NB4 (cell line): ENCODE measurements around the gene RBM6.

Experiments used
- MYC ChIP-seq: IDR thresholded peaks from 2 replicates; pipeline ENCODE4 v1.6.1; 2011; ENCODE audit warnings: low read depth, low read length
- POLR2A ChIP-seq: IDR thresholded peaks from 2 replicates; pipeline ENCODE4 v1.6.1; 2011; ENCODE audit warnings: mild to moderate bottlenecking; ENCODE audit not compliant: insufficient read length; ENCODE audit errors: extremely low read depth
- TF ChIP-seq, protein P1 (sequence below): IDR thresholded peaks from one replicate; pipeline ENCODE4 v1.5.1; 2012; ENCODE audit warnings: low read depth, low read length
- TF ChIP-seq, protein P2 (sequence below): IDR thresholded peaks from 2 replicates; pipeline ENCODE4 v1.6.1; 2011; ENCODE audit warnings: low read depth, low read length

DNA sequence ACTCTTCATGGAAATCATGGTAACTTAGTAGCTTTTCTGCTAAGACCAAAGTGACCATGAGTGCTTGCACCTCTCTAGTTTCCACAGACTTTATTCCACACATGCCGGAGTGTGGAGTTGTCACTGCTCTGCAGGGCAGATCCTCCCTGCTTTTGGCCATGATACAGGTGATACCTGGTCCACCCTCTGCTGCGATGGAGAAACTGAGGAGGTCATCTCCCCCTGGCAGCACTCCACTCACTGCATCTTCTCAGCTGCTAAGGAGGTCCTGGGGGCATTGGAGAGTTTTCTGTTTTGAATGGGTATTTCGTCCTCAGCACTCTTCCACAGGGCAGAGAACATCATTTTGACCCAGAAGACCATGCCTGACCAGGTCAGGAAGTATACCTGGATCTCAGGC, 179.8 kb downstream of the RBM6 start:
- TF ChIP-seq POLR2A (no peak), MYC (no peak)
- TF ChIP-seq, protein P1, sequence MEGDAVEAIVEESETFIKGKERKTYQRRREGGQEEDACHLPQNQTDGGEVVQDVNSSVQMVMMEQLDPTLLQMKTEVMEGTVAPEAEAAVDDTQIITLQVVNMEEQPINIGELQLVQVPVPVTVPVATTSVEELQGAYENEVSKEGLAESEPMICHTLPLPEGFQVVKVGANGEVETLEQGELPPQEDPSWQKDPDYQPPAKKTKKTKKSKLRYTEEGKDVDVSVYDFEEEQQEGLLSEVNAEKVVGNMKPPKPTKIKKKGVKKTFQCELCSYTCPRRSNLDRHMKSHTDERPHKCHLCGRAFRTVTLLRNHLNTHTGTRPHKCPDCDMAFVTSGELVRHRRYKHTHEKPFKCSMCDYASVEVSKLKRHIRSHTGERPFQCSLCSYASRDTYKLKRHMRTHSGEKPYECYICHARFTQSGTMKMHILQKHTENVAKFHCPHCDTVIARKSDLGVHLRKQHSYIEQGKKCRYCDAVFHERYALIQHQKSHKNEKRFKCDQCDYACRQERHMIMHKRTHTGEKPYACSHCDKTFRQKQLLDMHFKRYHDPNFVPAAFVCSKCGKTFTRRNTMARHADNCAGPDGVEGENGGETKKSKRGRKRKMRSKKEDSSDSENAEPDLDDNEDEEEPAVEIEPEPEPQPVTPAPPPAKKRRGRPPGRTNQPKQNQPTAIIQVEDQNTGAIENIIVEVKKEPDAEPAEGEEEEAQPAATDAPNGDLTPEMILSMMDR: no peak
- TF ChIP-seq, protein P2, sequence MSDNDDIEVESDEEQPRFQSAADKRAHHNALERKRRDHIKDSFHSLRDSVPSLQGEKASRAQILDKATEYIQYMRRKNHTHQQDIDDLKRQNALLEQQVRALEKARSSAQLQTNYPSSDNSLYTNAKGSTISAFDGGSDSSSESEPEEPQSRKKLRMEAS: no peak
